Vagina (tissue), 2 donors: ENCODE data around the gene SALL1. TPM values are rescaled to one million over a fixed set of nuclear protein-coding genes. Genes with fewer than 3 reads are reported as not detected.
A peak's percentile ranks its signal among the peaks of the same experiment; 100 is the strongest.

Experiments
- DNase-seq, 2 donors: peaks; one replicate each; pipeline ENCODE4 v3.0.0-alpha.2; 2017; ENCODE audit errors: extremely low spot score in 2 of 2
- H3K27ac ChIP-seq: fragments of 200-600 bp; sonication (generic); one replicate; pipeline ENCODE4 v1.5.1; 2019
- H3K27me3 ChIP-seq: fragments of 200-600 bp; sonication (generic); one replicate; pipeline ENCODE4 v1.5.1; 2019
- H3K36me3 ChIP-seq, 2 donors: fragments of 200-600 bp; sonication (generic); one replicate each; pipeline ENCODE4 v1.5.1; 2017 to 2019
- H3K4me1 ChIP-seq: fragments of 200-600 bp; sonication (generic); one replicate; pipeline ENCODE4 v1.5.1; 2019
- H3K4me3 ChIP-seq, 2 donors: fragments of 200-600 bp; sonication (generic); 1 replicate in 1 of 2; 2 replicates in 1 of 2; pipeline ENCODE4 v1.5.1; 2016 to 2019
- H3K9me3 ChIP-seq: fragments of 200-600 bp; sonication (generic); one replicate; pipeline ENCODE4 v1.5.1; 2019
- CTCF ChIP-seq, 3 experiments: fragments of 450-650 bp in 2 of 3; fragments of 200-600 bp in 1 of 3; sonication (generic) in 1 of 3; IDR thresholded peaks; one replicate each; pipeline ENCODE4 v1.5.1; 2017 to 2019; ENCODE audit warnings: antibody characterized with exemption in 3 of 3, mild to moderate bottlenecking in 2 of 3, moderate library complexity in 2 of 3
- POLR2A ChIP-seq, 2 donors: fragments of 450-650 bp; IDR thresholded peaks; one replicate each; pipeline ENCODE4 v1.6.1; 2017; ENCODE audit warnings: antibody characterized with exemption in 2 of 2, mild to moderate bottlenecking in 2 of 2, moderate library complexity in 2 of 2
- POLR2AphosphoS5 ChIP-seq, 2 donors: sonication (generic); formaldehyde crosslinking; IDR thresholded peaks; one replicate each; pipeline ENCODE4 v1.9.0; 2017; ENCODE audit warnings: antibody characterized with exemption in 2 of 2, mild to moderate bottlenecking in 2 of 2, low read depth in 1 of 2; ENCODE audit not compliant: insufficient read depth in 1 of 2
- intact Hi-C: fragments of 100-400 bp; cut with DNase I; formaldehyde crosslinking; loops from one replicate; pipeline ENCODE4 v1.15.1; 2023
- total RNA-seq: library from RNA; depleted of rRNA; stranded (reverse); fragments of >200 nt; gene quantifications from one replicate; pipeline ENCODE4 v1.2.3, GENCODE V29; 2016

The SALL1 gene
- total RNA-seq, 1 donor from 2014 or later: 6.9 TPM

DNA sequence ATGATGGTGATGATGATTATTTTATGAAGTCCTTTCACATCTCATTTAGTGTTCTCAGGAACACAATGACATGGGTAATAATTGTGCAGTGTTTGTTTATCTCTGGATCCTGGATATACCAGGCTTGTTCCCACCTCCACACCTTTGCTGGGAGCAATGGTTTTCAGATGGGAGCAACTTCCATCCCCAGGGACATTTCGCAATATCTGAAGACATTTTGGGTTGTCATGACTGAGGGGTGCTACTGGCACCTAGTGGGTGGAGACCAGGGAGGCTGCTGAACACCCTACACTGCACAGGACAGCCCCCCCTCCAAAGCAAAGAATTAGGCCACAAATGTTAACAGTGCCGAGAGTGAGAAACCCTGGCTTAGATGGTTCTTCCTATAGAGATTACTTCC, 13.5 kb upstream of the SALL1 start:
- intact Hi-C loops: no loop called here
- Histone ChIP-seq H3K27me3 (no peaks in the 10 kb centered on the region), H3K36me3 (no peaks in the 10 kb centered on the region), H3K9me3 (no peaks in the 10 kb centered on the region), H3K27ac (no peak overlapping the region), H3K4me1 (peaks cover 17% of the 10 kb centered on the region), H3K4me3 (no peak overlapping the region)
- DNase-seq: no peak
- TF ChIP-seq POLR2AphosphoS5 (IDR thresholded peaks at IDR 0.05; ENCODE audit: insufficient read depth in 1 of 2, low read depth in 1 of 2) (no peak), CTCF (IDR thresholded peaks at IDR 0.05) (no peak), POLR2A (IDR thresholded peaks at IDR 0.05) (no peak)

DNA sequence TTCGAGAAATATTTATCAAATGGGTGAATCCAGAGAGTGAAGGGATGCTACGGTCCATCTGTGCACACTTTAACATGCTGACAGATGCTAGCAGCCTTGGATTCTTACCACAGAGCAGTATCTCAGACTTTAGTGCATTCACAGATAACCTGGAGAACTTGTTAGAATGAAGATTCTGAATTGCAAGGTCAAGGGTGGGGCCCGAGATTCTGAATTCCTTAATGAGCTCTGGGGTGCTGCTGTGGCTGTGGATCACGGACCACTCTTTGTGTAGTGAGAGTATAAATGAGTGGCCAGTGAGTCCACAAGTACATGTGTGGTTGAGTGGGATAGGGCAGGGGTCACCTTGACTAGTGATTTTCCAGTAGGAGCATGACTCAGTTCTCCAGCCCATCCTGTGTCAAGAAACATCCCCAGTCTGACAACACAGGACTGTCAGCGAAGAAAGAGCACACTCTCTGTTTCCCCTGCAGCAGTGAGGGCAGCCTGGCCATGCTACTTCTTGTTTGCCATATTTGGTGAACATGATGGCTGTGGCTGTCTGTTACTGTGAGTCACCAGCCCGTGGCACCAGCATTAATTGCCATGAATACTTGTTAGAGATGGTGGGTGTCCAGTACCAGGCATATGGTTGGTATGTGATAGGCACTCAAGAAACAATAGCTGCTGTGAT, 13.0 kb upstream of the SALL1 start:
- intact Hi-C loops: no loop called here
- Histone ChIP-seq H3K27ac (no peak overlapping the region), H3K4me3 (no peak overlapping the region), H3K27me3 (no peaks in the 10 kb centered on the region), H3K36me3 (no peaks in the 10 kb centered on the region), H3K9me3 (no peaks in the 10 kb centered on the region), H3K4me1 (peaks cover 17% of the 10 kb centered on the region)
- no peak for TF ChIP-seq POLR2AphosphoS5 (IDR thresholded peaks at IDR 0.05; ENCODE audit: insufficient read depth in 1 of 2, low read depth in 1 of 2)
- no peak for TF ChIP-seq CTCF (IDR thresholded peaks at IDR 0.05)
- no peak for TF ChIP-seq POLR2A (IDR thresholded peaks at IDR 0.05)
- DNase-seq: no peak

DNA sequence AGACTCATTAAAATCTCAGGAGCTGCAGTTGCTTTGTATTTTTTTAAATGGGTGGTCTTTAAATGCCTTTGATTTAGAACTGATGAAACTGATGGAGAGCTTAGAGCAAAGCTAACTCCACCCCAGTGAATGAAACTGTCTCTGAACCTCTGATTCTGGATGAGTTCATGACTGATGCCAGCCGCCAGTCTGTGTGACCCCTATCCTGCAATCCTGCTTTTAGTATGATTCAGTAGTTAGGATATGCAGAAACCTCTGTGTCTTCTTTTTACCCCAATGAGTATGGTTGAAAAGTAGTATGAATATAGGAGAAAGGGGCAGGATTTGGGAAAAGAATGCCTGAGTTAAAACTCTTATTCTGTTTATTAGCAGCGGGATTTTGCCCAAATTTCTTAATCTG, 12.3 kb upstream of the SALL1 start:
- H3K9me3 ChIP-seq: no peaks in the 10 kb centered on the region
- H3K4me3 ChIP-seq: no peak overlapping the region
- intact Hi-C loops: no loop called here
- peaks cover 17% of the 10 kb centered on the region for H3K4me1 ChIP-seq
- H3K27ac ChIP-seq: no peak overlapping the region
- no peaks in the 10 kb centered on the region for H3K27me3 ChIP-seq
- no peak for DNase-seq
- no peak for TF ChIP-seq POLR2A (IDR thresholded peaks at IDR 0.05)
- no peak for TF ChIP-seq CTCF (IDR thresholded peaks at IDR 0.05)
- TF ChIP-seq POLR2AphosphoS5 (IDR thresholded peaks at IDR 0.05; ENCODE audit: insufficient read depth in 1 of 2, low read depth in 1 of 2): no peak
- no peaks in the 10 kb centered on the region for H3K36me3 ChIP-seq

DNA sequence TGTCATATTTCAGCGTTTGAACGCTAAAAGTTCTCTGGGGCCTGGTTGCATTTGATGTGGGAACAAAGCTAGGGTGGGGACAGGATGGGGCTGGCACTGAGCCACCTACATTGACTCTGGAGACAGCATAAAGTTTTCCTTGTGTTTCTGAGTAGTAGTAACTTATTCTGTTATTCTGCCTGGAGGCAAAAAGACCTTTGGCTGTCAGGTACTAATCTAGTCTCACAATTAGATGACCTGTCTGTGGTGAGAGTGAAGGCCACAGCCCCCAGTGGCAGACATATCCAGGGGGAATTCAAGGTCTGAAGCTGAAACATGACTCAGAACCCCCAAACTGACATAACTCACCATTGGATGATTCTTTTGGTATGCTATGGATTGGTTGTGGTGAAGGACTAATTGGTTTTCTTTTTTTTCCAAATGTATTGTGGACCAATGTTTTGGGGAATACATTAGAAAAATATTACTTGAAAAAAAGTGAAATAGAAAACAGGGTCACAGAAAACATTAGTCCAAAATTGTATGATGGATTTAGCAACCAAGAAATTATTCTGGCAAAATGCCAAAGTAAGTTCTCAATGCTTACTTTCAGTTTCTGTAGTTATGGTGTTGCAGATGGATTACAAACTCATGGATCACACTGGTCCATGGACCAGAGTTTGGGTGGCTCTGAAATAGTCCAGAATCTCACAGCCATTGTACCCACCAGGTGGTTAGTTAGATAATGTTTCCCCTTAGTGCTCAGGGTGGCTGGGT, 10.5 kb upstream of the SALL1 start:
- no peak overlapping the region for H3K27ac ChIP-seq
- DNase-seq: no peak
- H3K36me3 ChIP-seq: no peaks in the 10 kb centered on the region
- no peaks in the 10 kb centered on the region for H3K9me3 ChIP-seq
- intact Hi-C loops: no loop called here
- H3K4me3 ChIP-seq: no peak overlapping the region
- H3K4me1 ChIP-seq: peaks cover 6% of the 10 kb centered on the region
- H3K27me3 ChIP-seq: no peaks in the 10 kb centered on the region
- no peak for TF ChIP-seq POLR2A (IDR thresholded peaks at IDR 0.05)
- no peak for TF ChIP-seq CTCF (IDR thresholded peaks at IDR 0.05)
- no peak for TF ChIP-seq POLR2AphosphoS5 (IDR thresholded peaks at IDR 0.05; ENCODE audit: insufficient read depth in 1 of 2, low read depth in 1 of 2)

- DNase-seq: no peak
- TF ChIP-seq POLR2AphosphoS5 (IDR thresholded peaks at IDR 0.05; ENCODE audit: insufficient read depth in 1 of 2, low read depth in 1 of 2) (no peak), CTCF (IDR thresholded peaks at IDR 0.05) (no peak), POLR2A (IDR thresholded peaks at IDR 0.05) (no peak)
- H3K36me3 ChIP-seq: no peaks in the 10 kb centered on the region
- peaks cover 13% of the 10 kb centered on the region for H3K4me1 ChIP-seq
- no peaks in the 10 kb centered on the region for H3K9me3 ChIP-seq
- intact Hi-C loops: no loop called here
- H3K4me3 ChIP-seq: no peak overlapping the region
- H3K27ac ChIP-seq: peak overlapping the region; percentile 45
- H3K27me3 ChIP-seq: no peaks in the 10 kb centered on the region
Measured at GRCh38 chr16:51159865-51160264, 8.8 kb upstream of the SALL1 start.
